HG02938 (cell line): ENCODE measurements around the gene SLC2A8.
A peak's percentile ranks its signal among the peaks of the same experiment; 100 is the strongest.

Experiments used
- ATAC-seq: cut with Tn5 transposase; IDR thresholded peaks from one replicate; pipeline ENCODE4 v1.9.1; 2021; ENCODE audit warnings: mild to moderate bottlenecking, moderate library complexity; ENCODE audit not compliant: unreplicated experiment

Gene SLC2A8

DNA sequence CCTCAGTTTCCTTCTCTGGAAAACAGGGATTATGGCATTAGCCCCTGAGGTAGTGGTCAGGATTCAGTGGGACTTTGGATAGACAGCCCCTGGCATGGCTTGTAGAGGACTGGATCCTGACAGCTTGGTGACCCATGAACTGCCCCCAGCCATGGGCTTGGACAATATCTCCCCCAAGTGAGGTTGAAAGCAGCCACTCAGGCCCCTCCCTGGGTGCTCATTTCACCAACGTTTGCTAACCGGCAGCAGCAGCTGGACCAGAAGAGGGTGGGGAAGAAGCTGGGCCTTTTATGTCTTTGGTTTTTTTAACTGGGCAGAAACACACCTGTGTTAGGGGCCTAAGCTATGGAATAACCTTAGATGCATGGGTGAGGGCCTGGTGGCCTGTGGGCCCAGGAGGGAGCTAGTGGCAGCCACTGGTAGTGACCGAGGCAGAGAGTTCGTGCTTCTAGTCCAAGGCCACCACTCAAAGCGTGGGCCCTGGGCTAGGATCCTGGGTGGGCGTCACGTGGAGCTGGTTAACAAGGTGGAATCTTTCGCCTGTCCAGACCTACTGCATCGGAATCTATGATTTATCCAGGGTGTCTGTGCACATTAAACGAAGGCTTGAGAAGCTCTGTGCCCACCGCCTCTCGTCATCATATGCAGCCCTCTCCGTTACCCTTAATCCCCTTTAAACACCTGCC lies 1.9 kb downstream of the SLC2A8 start:
- no peak for ATAC-seq

DNA sequence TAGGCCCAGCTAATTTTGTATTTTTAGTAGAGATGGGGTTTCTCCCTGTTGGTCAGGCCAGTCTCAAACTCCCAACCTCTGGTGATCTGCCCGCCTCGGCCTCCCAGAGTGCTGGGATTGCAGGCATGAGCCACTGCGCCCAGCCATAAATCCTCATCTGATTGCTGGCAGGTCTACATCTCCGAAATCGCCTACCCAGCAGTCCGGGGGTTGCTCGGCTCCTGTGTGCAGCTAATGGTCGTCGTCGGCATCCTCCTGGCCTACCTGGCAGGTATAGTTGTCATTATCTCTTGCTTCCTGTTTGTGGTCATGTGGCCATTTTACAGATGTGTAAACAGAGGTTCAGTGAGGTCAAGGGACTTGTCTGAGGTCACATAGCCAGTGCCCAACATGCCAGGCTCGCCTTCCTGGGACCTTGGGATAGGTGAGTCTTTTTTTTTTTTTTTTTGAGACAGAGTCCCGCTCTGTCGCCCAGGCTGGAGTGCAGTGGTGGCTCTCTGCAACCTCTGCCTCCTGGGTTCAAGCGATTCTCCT lies 2.8 kb downstream of the SLC2A8 start:
- ATAC-seq, result no peak

- no peak for ATAC-seq
These were observed 5.6 kb downstream of the SLC2A8 start for GRCh38 chr9:127402401-127403090.

GRCh38 chr9:127403507-127404192 lies 6.7 kb downstream of the SLC2A8 start:
- ATAC-seq, result no peak

- ATAC-seq, result no peak
These were observed 7.7 kb downstream of the SLC2A8 start for GRCh38 chr9:127404631-127405030.

DNA sequence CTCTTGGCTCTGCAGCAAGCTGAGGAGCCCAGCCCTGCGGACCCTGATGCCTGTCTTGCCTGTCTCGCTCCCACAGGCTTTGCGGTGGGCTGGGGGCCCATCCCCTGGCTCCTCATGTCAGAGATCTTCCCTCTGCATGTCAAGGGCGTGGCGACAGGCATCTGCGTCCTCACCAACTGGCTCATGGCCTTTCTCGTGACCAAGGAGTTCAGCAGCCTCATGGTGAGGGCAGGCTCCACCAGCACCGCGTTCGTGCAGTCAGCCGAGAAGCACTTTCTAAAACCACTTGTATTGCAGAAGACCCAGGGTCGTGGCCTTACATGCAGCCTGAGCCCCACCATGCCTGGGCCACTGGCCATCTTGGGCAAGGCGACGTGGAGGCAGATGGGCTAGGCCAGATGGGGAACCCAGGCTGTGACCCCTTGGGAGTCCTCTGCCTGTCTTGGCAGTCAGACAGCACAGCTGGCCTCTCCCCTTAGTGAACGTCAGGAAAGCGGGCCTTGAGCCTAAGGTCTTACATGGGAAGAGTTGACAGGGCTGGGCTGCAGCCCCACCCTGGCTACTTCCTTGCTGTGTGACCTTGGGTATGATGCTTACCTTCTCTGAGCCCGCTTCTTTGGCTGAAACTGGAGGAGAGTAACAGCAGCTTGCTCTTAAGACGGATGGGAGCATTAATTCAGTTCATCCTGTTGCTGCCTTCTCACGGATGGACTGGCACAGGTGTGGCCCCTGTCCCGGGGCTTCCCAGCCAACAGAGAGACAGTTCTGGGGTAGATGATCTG lies 8.6 kb downstream of the SLC2A8 start:
- ATAC-seq, result no peak

DNA sequence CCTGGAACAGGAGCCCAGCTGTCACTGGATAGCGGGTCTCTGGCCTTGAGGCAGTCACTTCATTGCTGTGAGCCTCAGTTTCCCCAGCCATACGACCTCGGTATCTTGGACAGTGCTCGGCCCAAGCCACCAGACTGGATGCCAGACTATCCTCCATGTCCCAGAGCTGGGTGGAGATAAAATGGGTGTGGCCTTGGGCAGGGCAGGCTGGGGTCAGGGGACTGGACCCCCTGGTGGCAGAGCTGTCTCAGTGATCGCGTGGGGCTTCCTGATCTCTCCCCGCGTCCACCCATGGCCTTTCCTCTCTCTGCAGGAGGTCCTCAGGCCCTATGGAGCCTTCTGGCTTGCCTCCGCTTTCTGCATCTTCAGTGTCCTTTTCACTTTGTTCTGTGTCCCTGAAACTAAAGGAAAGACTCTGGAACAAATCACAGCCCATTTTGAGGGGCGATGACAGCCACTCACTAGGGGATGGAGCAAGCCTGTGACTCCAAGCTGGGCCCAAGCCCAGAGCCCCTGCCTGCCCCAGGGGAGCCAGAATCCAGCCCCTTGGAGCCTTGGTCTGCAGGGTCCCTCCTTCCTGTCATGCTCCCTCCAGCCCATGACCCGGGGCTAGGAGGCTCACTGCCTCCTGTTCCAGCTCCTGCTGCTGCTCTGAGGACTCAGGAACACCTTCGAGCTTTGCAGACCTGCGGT lies 10.0 kb downstream of the SLC2A8 start:
- no peak for ATAC-seq

- no peak for ATAC-seq
These were observed 10.5 kb downstream of the SLC2A8 start for GRCh38 chr9:127407492-127407843.

- ATAC-seq, result no peak
These were observed 14.2 kb downstream of the SLC2A8 start for GRCh38 chr9:127411122-127411521.

DNA sequence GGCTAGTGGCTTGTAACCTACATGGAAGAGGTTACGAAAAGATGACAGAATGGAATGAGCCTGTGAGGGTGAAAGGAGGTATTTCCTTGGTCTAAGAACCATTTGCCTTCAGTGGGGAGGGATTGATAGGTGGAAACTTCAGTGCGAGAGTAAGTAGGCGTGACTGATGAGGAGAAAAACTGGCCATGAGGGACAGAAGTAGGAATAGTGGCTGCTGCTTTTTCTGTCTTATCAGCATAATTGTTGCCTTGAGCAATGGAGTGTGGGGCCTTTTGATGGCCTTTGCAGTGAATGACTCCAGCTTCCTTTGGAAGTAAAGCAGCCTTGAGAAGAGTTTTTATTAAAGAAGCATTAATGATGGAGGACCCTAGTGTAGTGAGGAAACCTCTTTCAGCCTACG lies 18.2 kb downstream of the SLC2A8 start:
- ATAC-seq, result no peak

DNA sequence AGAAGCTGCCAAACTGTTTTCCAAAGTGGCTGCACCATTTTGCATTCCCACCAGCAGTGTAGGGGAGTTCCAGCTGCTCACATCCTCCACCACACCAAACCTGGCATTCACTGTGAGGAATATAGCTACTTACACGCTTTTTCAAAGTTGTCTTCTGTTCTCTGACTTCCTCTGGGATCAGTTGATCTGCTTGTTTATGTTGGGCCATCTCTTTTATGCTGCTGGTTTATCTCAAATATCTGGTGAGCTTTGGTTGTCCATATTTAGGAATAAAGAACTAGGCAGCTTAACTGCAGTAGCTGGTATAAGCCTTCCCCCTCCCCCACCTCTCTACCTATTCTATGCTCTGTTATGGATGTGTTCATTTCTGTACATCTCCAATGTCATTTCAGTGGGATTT lies 18.7 kb downstream of the SLC2A8 start:
- no peak for ATAC-seq

DNA sequence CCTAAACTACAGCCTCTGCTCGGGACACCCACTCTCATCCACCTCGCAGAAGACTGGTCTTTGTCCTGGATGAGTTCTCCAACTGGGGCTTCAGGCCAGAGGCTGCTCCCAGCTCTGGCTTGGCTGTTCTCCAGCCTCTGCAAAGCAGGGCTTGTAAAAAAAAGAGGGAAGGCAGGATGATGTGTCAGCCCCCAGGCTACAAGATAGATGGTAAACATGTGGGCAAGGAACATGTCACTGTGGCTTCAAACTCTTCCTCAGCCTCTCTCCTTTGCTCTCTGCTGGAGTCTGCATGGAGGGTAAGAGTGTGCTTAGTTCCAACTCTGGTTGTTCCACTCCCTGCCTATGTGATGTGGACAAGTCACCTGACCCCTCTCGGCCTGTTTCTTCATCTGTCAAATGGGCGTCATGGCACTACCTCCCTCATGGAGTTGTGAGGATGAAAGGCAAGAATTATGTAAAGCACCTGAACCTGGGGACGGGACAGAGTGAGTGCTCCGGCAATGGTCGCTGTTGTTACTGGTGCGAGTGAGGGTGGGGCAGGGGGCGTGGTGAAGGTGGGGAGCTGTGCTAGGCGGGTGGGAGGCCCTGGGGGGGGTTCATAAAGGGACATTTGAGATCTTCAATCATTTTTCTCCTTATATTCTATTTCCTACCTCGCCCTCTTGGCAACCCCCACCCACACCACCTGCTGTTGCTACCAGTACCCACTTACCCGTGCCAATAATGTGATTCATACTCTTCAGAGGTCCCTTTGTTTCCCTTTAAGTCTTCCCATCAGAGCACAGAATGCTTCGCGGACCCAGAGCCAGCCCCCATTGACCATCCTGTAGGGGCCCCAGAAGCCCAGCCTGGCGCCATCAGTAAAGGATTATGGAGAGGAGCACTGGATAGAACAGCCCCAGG lies 20.4 kb downstream of the SLC2A8 start:
- no peak for ATAC-seq

- no peak for ATAC-seq
These were observed 21.1 kb downstream of the SLC2A8 start for GRCh38 chr9:127418037-127418471.

GRCh38 chr9:127419348-127419747 lies 22.4 kb downstream of the SLC2A8 start:
- ATAC-seq, result no peak

GRCh38 chr9:127421057-127421456 lies 24.1 kb downstream of the SLC2A8 start:
- ATAC-seq, result no peak

DNA sequence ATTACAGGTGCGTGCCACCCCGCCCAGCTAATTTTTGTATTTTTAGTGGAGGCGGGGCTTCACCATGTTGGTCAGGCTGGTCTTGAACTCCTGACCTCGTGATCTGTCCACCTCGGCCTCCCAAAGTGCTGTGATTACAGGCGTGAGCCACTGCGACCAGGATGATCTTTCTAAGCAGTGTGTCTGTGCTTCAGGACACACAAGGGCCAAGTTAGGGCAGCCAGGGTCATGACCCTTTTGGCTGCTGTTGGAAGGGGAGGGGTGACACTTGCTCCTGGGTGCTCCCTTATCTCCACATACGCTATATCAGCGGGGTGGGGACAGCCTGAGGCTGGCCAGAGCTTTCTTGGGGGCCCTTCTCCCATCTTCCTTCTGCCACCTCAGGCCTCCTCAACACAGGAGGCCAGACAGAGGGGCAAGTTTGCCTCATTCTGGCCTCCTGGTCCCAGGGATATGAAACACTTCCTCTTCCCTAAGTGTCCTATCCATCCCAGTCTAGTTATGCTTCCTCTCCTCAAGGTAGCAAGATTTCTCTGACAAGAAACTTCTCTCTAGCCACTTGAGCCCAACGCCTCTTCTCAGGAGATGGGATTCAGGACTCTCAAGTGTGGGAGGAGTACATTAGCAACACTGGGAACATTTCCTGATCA lies 25.3 kb downstream of the SLC2A8 start:
- ATAC-seq, result no peak

GRCh38 chr9:127422787-127423186 lies 25.8 kb downstream of the SLC2A8 start:
- no peak for ATAC-seq

DNA sequence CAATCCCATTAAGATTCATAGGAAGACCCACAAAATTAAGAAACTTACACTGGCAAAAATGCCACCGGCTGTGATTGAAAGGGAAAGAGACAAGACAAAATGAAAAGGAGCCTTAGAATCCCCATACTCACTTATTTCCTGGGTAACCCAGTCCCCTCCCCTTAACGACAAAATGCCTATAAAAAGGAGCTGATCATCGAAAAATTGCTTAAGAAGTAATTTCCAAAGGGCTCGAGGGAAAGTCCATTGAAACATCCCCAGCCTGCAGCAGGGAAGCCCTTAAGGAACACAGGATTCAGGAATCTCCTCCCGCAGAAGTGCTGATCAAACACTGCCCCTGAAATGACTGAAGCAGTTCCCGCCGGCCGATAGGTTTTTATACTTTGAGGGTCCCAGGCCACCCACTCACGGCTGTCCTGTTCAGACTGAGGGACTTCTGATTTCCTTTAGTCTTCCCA lies 26.5 kb downstream of the SLC2A8 start:
- peak; percentile 5 for ATAC-seq
